GM12801 (cell line): ENCODE data around the gene KIAA0753.

Experiments used
- TF ChIP-seq, protein P1 (sequence below): IDR thresholded peaks from one replicate; pipeline ENCODE4 v1.5.1; 2011; ENCODE audit warnings: control low read depth; ENCODE audit not compliant: insufficient read length; ENCODE audit errors: extremely low read depth

KIAA0753 gene

DNA sequence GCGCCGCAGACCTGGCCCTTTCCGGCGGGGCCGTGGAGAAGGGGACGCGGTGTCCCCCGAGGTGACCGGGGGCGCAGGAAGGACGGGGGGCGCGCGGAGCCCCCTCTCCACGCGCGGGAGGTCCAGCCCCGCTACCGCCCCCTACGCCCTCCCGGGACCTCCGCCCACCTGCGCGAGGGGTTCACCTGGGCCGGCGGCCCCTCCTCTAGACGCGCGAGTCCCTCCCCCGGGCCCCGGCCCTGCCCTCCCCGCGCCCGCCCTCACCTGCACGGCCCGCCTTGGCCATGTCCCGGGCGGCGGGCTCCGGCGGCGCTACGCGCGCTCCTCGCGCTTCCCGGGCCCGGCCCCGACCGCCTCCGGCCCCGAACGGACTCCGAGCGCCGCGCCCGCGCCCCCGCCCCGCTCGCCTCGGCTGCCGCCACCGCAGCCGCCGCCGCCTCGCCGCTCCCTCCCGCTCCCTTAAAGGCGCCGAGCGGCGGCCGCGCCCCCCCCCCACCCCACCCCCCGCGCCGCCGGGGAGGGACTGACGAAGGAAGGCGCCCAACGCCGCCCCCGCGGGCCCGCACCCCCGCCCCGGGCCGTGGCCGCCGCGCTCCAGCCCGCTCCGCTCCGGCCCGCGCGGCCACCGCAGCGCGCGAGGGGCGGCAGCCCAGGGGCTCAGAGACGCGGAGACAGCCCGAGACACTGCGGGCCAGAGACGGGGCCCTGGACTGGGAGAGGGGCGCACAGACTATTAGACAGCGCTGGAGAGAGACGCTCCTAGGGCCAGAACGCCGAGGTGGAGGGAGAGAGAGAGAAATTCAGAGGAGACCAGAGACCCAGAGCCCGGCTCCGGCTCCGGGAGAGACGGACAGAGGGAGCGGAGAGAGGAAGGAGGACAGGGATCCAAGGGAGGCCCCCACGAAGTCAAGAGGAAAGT lies 84.1 kb downstream of the KIAA0753 start, which contains the start of gene PITPNM3:
Gene PITPNM3 (minus strand): TSS at position 435 of the 919 bp plus-strand sequence. CDS start 149 bp downstream, at position 286.
- TF ChIP-seq, protein P1, sequence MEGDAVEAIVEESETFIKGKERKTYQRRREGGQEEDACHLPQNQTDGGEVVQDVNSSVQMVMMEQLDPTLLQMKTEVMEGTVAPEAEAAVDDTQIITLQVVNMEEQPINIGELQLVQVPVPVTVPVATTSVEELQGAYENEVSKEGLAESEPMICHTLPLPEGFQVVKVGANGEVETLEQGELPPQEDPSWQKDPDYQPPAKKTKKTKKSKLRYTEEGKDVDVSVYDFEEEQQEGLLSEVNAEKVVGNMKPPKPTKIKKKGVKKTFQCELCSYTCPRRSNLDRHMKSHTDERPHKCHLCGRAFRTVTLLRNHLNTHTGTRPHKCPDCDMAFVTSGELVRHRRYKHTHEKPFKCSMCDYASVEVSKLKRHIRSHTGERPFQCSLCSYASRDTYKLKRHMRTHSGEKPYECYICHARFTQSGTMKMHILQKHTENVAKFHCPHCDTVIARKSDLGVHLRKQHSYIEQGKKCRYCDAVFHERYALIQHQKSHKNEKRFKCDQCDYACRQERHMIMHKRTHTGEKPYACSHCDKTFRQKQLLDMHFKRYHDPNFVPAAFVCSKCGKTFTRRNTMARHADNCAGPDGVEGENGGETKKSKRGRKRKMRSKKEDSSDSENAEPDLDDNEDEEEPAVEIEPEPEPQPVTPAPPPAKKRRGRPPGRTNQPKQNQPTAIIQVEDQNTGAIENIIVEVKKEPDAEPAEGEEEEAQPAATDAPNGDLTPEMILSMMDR = no peak

DNA sequence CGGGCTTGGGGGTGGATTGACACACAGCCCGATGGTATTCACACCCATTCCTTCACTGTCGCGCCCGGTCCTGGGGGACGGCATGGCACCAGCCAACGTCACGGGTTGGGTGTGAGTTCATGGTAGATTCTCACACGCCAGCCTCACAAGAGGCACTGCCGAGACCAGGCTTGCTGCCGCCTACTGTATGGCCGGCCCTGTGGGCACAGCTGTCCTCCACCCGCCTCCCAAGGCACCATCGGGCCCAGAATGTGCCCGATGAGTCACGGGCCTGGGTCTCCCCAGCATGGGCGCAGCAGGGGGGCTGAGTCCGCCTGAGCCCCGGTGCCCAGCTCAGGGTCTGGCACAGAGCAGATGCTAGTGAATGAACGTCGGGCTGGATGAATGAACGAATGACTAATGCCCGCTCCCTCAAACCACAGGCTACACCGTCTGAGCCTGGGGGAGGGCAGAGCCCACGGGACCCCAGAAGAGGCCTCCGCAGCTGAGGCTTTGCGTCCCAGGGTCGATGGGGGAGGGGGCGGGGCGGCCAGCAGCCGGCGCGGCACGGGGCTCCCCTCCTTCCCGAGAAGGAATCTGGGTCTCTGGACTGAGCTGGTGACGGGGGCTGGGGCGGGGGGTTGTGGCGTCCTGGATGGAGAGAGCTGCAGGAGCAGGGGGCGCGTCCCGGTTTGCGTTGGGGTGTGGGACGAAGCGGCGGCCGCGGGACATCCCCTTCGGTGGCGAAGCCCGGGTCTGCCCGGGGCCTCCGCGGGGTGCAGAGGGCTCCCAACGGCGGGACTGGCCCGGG lies 85.0 kb downstream of the KIAA0753 start:
- TF ChIP-seq, protein P1 = no peak

DNA sequence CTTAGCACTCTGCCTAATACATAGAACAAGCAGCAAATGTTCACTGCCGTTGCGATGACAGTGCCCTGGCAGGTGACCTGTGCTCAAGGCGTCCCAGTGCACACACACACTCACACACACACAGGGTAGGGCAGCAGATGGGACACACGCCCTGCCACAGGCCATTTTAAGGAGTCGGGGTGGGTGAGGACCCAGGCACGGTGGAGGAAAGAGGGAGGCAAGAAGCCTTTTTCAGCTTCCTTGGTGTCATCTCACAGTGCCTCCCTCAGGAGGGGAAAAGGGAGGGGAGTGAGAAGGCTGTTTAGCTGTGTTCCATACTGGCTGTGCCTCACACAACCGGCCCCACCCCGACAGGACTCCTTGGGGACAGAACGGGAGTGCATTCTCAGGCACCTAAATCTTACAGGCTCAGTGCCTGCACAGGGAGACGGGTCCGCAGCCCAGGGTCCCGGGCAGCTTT lies 85.6 kb downstream of the KIAA0753 start:
- TF ChIP-seq, protein P1 = no peak

DNA sequence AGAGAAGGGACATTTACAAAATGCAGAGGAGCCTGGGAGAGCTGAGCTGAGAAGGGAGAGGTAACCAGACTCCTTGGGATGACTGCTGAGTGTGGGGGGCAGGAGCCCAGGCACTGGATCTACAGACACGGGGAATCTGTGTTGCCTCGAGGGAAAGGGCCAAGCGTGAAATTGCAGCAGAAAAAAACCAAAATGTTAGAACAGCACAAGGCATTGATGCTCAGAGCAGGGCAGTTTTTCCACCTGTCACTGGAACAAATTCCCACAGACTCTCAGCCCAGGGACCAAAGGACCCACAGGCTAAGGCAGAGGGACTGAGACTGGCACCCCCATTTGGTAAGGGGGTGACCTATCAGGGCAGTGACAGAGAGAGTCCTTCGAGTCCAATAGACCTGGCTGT lies 86.2 kb downstream of the KIAA0753 start:
- TF ChIP-seq, protein P1 = no peak

DNA sequence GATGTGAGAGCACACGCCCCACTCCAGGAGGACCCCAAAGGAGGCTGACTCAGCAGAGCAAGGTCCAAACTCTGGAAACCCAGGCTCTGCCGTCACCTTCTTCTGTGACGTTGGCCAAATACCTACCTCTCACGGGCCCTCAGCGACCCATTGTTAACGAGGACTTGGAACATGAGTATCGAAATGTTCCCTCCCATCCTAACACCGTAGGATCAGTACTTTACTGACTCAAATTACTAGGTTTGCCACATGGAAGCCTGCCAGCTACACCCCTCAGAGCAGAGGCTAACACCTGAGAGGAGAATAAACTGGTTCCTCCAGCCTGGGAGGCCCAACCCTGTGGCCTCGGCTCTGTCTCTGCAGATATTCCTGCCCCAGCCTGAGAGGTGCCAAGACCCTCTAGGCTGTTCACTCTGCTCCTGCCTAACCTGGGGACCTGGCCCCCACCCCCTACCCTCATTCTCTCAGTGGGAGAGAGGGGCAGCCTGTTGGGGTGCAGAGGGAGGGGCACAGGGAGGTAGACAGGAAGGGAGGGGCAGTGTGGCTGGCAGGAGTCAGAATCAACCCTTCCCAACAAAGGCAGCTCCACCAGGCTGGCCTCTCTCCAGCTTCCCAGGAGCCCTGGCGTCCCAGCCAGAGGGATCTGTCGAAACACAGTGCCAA lies 88.5 kb downstream of the KIAA0753 start:
- TF ChIP-seq, protein P1 = no peak

DNA sequence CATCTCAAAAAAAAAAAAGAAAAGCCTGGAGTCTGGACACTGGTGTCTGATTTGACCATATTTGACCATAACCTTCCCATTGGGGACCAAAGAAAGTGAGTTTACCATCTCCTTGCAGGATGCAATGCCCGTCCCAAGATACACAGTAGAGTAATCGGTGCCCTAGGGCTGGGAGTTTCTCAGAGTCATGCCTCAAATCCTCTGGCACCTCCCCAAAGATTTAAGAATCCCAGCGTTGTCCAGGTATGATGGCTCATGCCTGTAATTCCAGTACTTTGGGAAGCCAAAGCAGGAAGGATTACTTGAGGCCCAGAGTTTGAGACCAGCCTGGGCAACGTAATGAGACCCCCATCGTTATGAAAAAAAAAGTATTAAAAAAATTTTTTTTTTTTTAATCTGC lies 89.2 kb downstream of the KIAA0753 start:
- TF ChIP-seq, protein P1 = no peak
